Measurements from ENCODE around the gene RGS7BP. TPM values are rescaled to one million over a fixed set of nuclear protein-coding genes. Genes with fewer than 3 reads are reported as not detected.

Gene RGS7BP
- polyA plus RNA-seq, 2 of the 4 experiments (the other 2 are of a cell fraction), result not detected

DNA sequence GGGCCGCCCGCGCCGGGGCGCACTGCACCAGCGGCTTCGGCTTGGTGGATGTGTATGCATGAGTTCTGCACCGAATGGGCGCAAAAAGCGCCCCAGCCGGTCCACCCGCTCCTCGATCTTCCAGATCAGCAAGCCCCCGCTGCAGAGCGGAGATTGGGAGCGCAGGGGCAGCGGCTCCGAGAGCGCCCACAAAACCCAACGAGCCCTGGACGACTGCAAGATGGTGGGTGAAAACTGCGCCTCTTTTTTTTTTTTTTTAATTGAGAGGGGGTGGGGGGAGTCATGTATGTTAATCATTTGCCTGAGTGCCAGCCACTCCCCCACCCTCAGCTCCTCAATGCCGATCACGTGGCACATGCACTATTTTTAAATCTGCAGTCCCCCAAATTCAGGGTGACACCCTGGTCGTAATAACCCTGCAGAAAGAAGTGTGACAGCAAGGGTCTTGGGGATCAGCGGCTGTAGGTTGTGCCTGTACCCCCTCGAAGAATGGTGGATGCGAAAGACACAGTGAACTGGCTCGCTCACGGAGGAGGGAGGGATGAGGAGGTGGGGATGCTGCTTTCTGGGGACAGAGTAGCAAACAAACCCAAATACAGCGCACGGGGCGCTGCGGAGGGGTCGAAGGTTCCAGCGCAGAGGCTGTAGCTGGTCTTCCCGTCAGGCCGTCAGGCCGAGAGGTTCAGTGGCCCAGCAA, 900 bp downstream of the RGS7BP start:
- H3K27ac ChIP-seq, result no peak overlapping the region
- H3K4me1 ChIP-seq, result peaks cover 6% of the 10 kb centered on the region; the same call in 1 of the 3 replicates
- DNase-seq (ENCODE audit: low read depth in 1 of 2, low spot score in 1 of 2) (no peak), ATAC-seq (no peak), FAIRE-seq (no peak)
- WGBS (ENCODE audit: missing lambda C conversion rate), result 12% methylated on average over 31 of the region's 39 CpGs
- TF ChIP-seq, protein P1, sequence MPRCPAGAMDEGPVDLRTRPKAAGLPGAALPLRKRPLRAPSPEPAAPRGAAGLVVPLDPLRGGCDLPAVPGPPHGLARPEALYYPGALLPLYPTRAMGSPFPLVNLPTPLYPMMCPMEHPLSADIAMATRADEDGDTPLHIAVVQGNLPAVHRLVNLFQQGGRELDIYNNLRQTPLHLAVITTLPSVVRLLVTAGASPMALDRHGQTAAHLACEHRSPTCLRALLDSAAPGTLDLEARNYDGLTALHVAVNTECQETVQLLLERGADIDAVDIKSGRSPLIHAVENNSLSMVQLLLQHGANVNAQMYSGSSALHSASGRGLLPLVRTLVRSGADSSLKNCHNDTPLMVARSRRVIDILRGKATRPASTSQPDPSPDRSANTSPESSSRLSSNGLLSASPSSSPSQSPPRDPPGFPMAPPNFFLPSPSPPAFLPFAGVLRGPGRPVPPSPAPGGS (IDR thresholded peaks at IDR 0.05), result no peak
- no peak for TF ChIP-seq RCOR1 (IDR thresholded peaks at IDR 0.05; ENCODE audit: low read depth, low read length)
- TF ChIP-seq PHF8 (IDR thresholded peaks at IDR 0.05; ENCODE audit: borderline replicate concordance, low read depth), result no peak
- no peak for TF ChIP-seq EHMT2 (IDR thresholded peaks at IDR 0.05; ENCODE audit: low read depth)
- TF ChIP-seq CBX8 (IDR thresholded peaks at IDR 0.05), result no peak
- TF ChIP-seq, protein P2, sequence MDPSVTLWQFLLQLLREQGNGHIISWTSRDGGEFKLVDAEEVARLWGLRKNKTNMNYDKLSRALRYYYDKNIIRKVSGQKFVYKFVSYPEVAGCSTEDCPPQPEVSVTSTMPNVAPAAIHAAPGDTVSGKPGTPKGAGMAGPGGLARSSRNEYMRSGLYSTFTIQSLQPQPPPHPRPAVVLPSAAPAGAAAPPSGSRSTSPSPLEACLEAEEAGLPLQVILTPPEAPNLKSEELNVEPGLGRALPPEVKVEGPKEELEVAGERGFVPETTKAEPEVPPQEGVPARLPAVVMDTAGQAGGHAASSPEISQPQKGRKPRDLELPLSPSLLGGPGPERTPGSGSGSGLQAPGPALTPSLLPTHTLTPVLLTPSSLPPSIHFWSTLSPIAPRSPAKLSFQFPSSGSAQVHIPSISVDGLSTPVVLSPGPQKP (IDR thresholded peaks at IDR 0.05; ENCODE audit: low read depth, low read length), result no peak
- TF ChIP-seq BHLHE40 (IDR thresholded peaks at IDR 0.05; ENCODE audit: low read depth, low read length), result no peak
- no peak for TF ChIP-seq CEBPB (IDR thresholded peaks at IDR 0.05)
- no peak for TF ChIP-seq HOXB13 (CRISPR knock-in tag; IDR thresholded peaks at IDR 0.05; ENCODE audit: low read depth)
- TF ChIP-seq NR3C1 (IDR thresholded peaks at IDR 0.05), result no peak
- TF ChIP-seq, protein P3, sequence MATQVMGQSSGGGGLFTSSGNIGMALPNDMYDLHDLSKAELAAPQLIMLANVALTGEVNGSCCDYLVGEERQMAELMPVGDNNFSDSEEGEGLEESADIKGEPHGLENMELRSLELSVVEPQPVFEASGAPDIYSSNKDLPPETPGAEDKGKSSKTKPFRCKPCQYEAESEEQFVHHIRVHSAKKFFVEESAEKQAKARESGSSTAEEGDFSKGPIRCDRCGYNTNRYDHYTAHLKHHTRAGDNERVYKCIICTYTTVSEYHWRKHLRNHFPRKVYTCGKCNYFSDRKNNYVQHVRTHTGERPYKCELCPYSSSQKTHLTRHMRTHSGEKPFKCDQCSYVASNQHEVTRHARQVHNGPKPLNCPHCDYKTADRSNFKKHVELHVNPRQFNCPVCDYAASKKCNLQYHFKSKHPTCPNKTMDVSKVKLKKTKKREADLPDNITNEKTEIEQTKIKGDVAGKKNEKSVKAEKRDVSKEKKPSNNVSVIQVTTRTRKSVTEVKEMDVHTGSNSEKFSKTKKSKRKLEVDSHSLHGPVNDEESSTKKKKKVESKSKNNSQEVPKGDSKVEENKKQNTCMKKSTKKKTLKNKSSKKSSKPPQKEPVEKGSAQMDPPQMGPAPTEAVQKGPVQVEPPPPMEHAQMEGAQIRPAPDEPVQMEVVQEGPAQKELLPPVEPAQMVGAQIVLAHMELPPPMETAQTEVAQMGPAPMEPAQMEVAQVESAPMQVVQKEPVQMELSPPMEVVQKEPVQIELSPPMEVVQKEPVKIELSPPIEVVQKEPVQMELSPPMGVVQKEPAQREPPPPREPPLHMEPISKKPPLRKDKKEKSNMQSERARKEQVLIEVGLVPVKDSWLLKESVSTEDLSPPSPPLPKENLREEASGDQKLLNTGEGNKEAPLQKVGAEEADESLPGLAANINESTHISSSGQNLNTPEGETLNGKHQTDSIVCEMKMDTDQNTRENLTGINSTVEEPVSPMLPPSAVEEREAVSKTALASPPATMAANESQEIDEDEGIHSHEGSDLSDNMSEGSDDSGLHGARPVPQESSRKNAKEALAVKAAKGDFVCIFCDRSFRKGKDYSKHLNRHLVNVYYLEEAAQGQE (IDR thresholded peaks at IDR 0.05), result no peak
- TF ChIP-seq EHF (CRISPR knock-in tag; IDR thresholded peaks at IDR 0.05), result no peak
- TF ChIP-seq NFE2L2 (conservative IDR thresholded peaks at IDR 0.05; ENCODE audit: low read length), result no peak
- TF ChIP-seq JUN (IDR thresholded peaks at IDR 0.05), result no peak
- no peak for TF ChIP-seq MAZ (IDR thresholded peaks at IDR 0.05; ENCODE audit: borderline replicate concordance, low read depth, low read length)
- no peak for TF ChIP-seq HES2 (IDR thresholded peaks at IDR 0.05)
- TF ChIP-seq ZFP36 (IDR thresholded peaks at IDR 0.05; ENCODE audit: borderline replicate concordance, partially characterized antibody), result no peak
- TF ChIP-seq HOXA7 (CRISPR knock-in tag; IDR thresholded peaks at IDR 0.05), result no peak
- H3K9me3 ChIP-seq, result no peaks in the 10 kb centered on the region
- peak overlapping the region; percentile 41 for H3K4me3 ChIP-seq
- ChIA-PET CTCF (interaction anchor here (1.1 kb wide), 1 partner anchor 9 kb away, joined by 4 read pairs; no protein-coding TSS in a partner anchor), POLR2A (no interaction called here)
- H3K4me2 ChIP-seq, result peak overlapping the region; percentile 95

GRCh38 chr5:64507264-64507605, 1.4 kb downstream of the RGS7BP start:
- no peak overlapping the region; the same call in 2 of the 3 replicates for H3K4me2 ChIP-seq
- peak overlapping the region; percentile 41; the same call in 1 of the 3 replicates for H3K4me3 ChIP-seq
- POLR2A ChIA-PET, result no interaction called here
- FAIRE-seq (no peak), ATAC-seq (no peak), DNase-seq (ENCODE audit: low read depth in 1 of 2, low spot score in 1 of 2) (no peak)
- peaks cover 6% of the 10 kb centered on the region; the same call in 1 of the 3 replicates for H3K4me1 ChIP-seq
- 33% methylated on average over 3 of the region's 6 CpGs for WGBS (ENCODE audit: missing lambda C conversion rate)
- CTCF ChIA-PET, result interaction anchor here (1.1 kb wide), 1 partner anchor 9 kb away, joined by 4 read pairs; no protein-coding TSS in a partner anchor
- no peaks in the 10 kb centered on the region for H3K9me3 ChIP-seq
- no peak overlapping the region for H3K27ac ChIP-seq
- no peak for TF ChIP-seq RNF2 (IDR thresholded peaks at IDR 0.05; ENCODE audit: borderline replicate concordance, low read depth)
- no peak for TF ChIP-seq ZSCAN20 (CRISPR knock-in tag; IDR thresholded peaks at IDR 0.05)
- TF ChIP-seq HDAC2 (IDR thresholded peaks at IDR 0.05), result no peak
- no peak for TF ChIP-seq ZC3H11A (IDR thresholded peaks at IDR 0.05)
- TF ChIP-seq CHD2 (IDR thresholded peaks at IDR 0.05; ENCODE audit: low read length, partially characterized antibody), result no peak
- TF ChIP-seq SREBF2 (IDR thresholded peaks at IDR 0.05), result no peak
- TF ChIP-seq NPAS2 (CRISPR knock-in tag; IDR thresholded peaks at IDR 0.05; ENCODE audit: borderline replicate concordance), result no peak
- TF ChIP-seq MYC (IDR thresholded peaks at IDR 0.05; ENCODE audit: borderline replicate concordance, low read length), result no peak
- TF ChIP-seq, protein P4, sequence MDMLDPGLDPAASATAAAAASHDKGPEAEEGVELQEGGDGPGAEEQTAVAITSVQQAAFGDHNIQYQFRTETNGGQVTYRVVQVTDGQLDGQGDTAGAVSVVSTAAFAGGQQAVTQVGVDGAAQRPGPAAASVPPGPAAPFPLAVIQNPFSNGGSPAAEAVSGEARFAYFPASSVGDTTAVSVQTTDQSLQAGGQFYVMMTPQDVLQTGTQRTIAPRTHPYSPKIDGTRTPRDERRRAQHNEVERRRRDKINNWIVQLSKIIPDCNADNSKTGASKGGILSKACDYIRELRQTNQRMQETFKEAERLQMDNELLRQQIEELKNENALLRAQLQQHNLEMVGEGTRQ (IDR thresholded peaks at IDR 0.05), result no peak
- TF ChIP-seq, protein P5, sequence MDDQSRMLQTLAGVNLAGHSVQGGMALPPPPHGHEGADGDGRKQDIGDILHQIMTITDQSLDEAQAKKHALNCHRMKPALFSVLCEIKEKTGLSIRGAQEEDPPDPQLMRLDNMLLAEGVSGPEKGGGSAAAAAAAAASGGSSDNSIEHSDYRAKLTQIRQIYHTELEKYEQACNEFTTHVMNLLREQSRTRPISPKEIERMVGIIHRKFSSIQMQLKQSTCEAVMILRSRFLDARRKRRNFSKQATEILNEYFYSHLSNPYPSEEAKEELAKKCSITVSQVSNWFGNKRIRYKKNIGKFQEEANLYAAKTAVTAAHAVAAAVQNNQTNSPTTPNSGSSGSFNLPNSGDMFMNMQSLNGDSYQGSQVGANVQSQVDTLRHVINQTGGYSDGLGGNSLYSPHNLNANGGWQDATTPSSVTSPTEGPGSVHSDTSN (IDR thresholded peaks at IDR 0.05), result no peak
- no peak for TF ChIP-seq PHF8 (IDR thresholded peaks at IDR 0.05; ENCODE audit: borderline replicate concordance, low read depth)
- no peak for TF ChIP-seq HOXA7 (CRISPR knock-in tag; IDR thresholded peaks at IDR 0.05)
- no peak for TF ChIP-seq ATOH8 (CRISPR knock-in tag; IDR thresholded peaks at IDR 0.05; ENCODE audit: low read depth)
